GM12892 (cell line): ENCODE data around the gene TENT4A.

Source experiments
- POLR2A ChIP-seq: IDR thresholded peaks from 2 replicates; pipeline ENCODE4 v1.6.1; 2011; ENCODE audit warnings: low read depth, low read length, control low read depth
- POLR2AphosphoS5 ChIP-seq: IDR thresholded peaks from 2 replicates; pipeline ENCODE4 v1.6.1; 2011; ENCODE audit warnings: low read depth, low read length, control low read depth
- TAF1 ChIP-seq: IDR thresholded peaks from 2 replicates; pipeline ENCODE4 v1.6.1; 2011; ENCODE audit warnings: low read depth, mild to moderate bottlenecking, control low read depth, low read length, borderline replicate concordance

DNA sequence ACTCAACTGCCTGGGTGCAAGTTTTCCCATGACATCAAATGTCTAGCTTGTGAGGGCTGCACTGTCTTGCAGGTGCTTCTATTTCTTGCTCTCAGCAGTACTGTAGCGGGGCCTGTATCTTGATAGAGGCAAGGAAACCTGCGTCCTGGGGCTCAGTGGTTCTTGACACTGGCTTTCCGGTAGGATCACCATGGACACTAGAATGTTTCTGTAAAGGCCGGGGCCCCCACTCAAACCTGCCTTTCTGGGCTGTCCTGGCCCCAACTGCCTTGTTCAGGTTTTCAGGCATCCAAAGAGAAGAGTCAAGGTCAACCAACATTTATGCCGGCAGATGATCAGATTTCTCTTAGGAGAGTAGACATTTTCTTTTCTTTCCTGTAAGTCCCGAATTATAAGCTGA is 26.7 kb upstream of the TENT4A start:
- TF ChIP-seq POLR2AphosphoS5 (no peak), POLR2A (no peak), TAF1 (no peak)
